B cell (primary cell): Measurements from ENCODE around the gene TFAP2C. TPM values are rescaled to one million over a fixed set of nuclear protein-coding genes. Genes with fewer than 3 reads are reported as not detected.

Source experiments
- ATAC-seq: fragments of 200-7000 bp; cut with Tn5 transposase; one replicate; pipeline ENCODE4 v1.10.0; 2021; ENCODE audit warnings: low read depth, mild to moderate bottlenecking, moderate number of reproducible peaks, moderate library complexity
- CTCF ChIA-PET: fragments of 350-600 bp; sonication (Branson Sonifier 250); formaldehyde crosslinking; loops from one replicate; lab custom pipeline; 2021; ENCODE audit warnings: antibody characterized with exemption, inconsistent platforms; lab: Charles Lee
- POLR2A ChIA-PET: fragments of 350-600 bp; sonication (Branson Sonifier 250); formaldehyde crosslinking; loops from one replicate; lab custom pipeline; 2021; ENCODE audit warnings: antibody characterized with exemption; lab: Charles Lee
- DNase-seq: peaks from one replicate; pipeline ENCODE4 v3.0.0; 2013
- H2AFZ ChIP-seq: 2 replicates; pipeline ENCODE4 v1.6.1; 2012; ENCODE audit warnings: mild to moderate bottlenecking, low read depth, low read length; ENCODE audit not compliant: insufficient read depth, poor library complexity, severe bottlenecking
- H3K27ac ChIP-seq, 2 donors: 1 replicate in 1 of 2; 2 replicates in 1 of 2; pipeline ENCODE4 v1.5.1; 2012 to 2013; ENCODE audit warnings: low read length in 2 of 2, mild to moderate bottlenecking in 2 of 2, moderate library complexity in 1 of 2
- H3K27me3 ChIP-seq, 4 experiments: fragments of 200-600 bp in 1 of 4; sonication (generic) in 1 of 4; replicated peaks in 1 of 4; 1 replicate in 2 of 4; 2 replicates in 2 of 4; pipeline versions ENCODE4 v1.6.1 to v1.7.0; 2013 to 2016; ENCODE audit warnings: low read length in 3 of 4, mild to moderate bottlenecking in 2 of 4, mixed read lengths in 1 of 4, moderate library complexity in 1 of 4; ENCODE audit not compliant: insufficient read depth in 4 of 4, control insufficient read depth in 3 of 4; ENCODE audit errors: control extremely low read depth in 1 of 4
- H3K36me3 ChIP-seq, 2 experiments: replicated peaks in 1 of 2; 1 replicate in 1 of 2; 2 replicates in 1 of 2; pipeline versions ENCODE4 v1.6.1 to v1.7.1; 2013; ENCODE audit warnings: low read length in 1 of 2; ENCODE audit not compliant: insufficient read depth in 2 of 2, control insufficient read depth in 1 of 2; ENCODE audit errors: control extremely low read depth in 1 of 2, extremely low read depth in 1 of 2
- H3K4me1 ChIP-seq, 2 donors: fragments of 200-600 bp in 1 of 2; sonication (generic) in 1 of 2; 1 replicate in 1 of 2; 2 replicates in 1 of 2; pipeline versions ENCODE4 v1.5.1 to v1.6.1; 2013 to 2017; ENCODE audit warnings: low read length in 2 of 2; ENCODE audit not compliant: control insufficient read depth in 2 of 2, insufficient read depth in 2 of 2
- H3K4me2 ChIP-seq: replicated peaks from 2 replicates; pipeline ENCODE3; 2012; ENCODE audit warnings: mild to moderate bottlenecking, low read depth, low read length; ENCODE audit not compliant: poor library complexity, severe bottlenecking
- H3K4me3 ChIP-seq, 5 experiments: fragments of 200-600 bp in 1 of 5; sonication (generic) in 1 of 5; 1 replicate in 3 of 5; 2 replicates in 2 of 5; pipeline versions ENCODE4 v1.5.1 to v1.7.0; 2011 to 2016; ENCODE audit warnings: low read length in 4 of 5, mild to moderate bottlenecking in 4 of 5, low read depth in 2 of 5, control low read depth in 1 of 5, moderate library complexity in 1 of 5; ENCODE audit not compliant: insufficient read depth in 1 of 5; ENCODE audit errors: control extremely low read depth in 1 of 5, extremely low read depth in 1 of 5
- H3K79me2 ChIP-seq: fragments of 200-600 bp; sonication (generic); one replicate; pipeline ENCODE4 v1.6.0; 2016; ENCODE audit warnings: low read length; ENCODE audit not compliant: control insufficient read depth, insufficient read depth
- H3K9ac ChIP-seq: fragments of 200-600 bp; sonication (generic); 2 replicates; pipeline ENCODE4 v1.6.1; 2017; ENCODE audit warnings: mild to moderate bottlenecking, low read length, moderate library complexity
- H3K9me3 ChIP-seq, 3 donors: one replicate each; pipeline versions ENCODE4 v1.6.1 to v1.7.1; 2013; ENCODE audit warnings: low read length in 2 of 3; ENCODE audit not compliant: control insufficient read depth in 2 of 3, insufficient read depth in 1 of 3; ENCODE audit errors: control extremely low read depth in 1 of 3
- H4K20me1 ChIP-seq: 2 replicates; pipeline ENCODE4 v1.6.0; 2012; ENCODE audit warnings: mild to moderate bottlenecking, low read length; ENCODE audit not compliant: insufficient read depth, control insufficient read depth, poor library complexity, severe bottlenecking
- H3K27ac Mint-ChIP-seq: one replicate; pipeline ENCODE4 v1.8.0; 2021; ENCODE audit warnings: mixed read lengths
- H3K27me3 Mint-ChIP-seq: one replicate; pipeline ENCODE4 v1.8.0; 2021; ENCODE audit warnings: mixed read lengths
- H3K4me1 Mint-ChIP-seq: one replicate; pipeline ENCODE4 v1.8.0; 2021; ENCODE audit warnings: mixed read lengths
- H3K4me3 Mint-ChIP-seq: one replicate; pipeline ENCODE4 v1.8.0; 2021; ENCODE audit warnings: mixed read lengths
- H3K9me3 Mint-ChIP-seq: one replicate; pipeline ENCODE4 v1.8.0; 2022; ENCODE audit warnings: mixed read lengths; ENCODE audit not compliant: insufficient read depth
- EZH2 ChIP-seq: IDR thresholded peaks from 2 replicates; pipeline ENCODE4 v1.6.1; 2012; ENCODE audit warnings: borderline replicate concordance, low read depth, mild to moderate bottlenecking, moderate library complexity, low read length; ENCODE audit not compliant: insufficient read depth, poor library complexity, severe bottlenecking
- WGBS: methylation state at CpG from one replicate; pipeline ENCODE4 v1.1.5; 2013; ENCODE audit warnings: missing lambda C conversion rate; ENCODE audit not compliant: insufficient coverage; 5-methylcytosine and 5-hydroxymethylcytosine counted together
- intact Hi-C: fragments of 100-400 bp; cut with micrococcal nuclease; formaldehyde crosslinking; loops from one replicate; pipeline ENCODE4 v1.10.0; 2022
- polyA plus RNA-seq: library from polyadenylated mRNA; depleted of rRNA; stranded (reverse); fragments of >200 nt; gene quantifications from 2 replicates; pipeline ENCODE4 v1.2.3, GENCODE V29; 2012
- total RNA-seq, 2 donors: library from RNA; stranded (reverse); fragments of 120-200 nt in 1 of 2; gene quantifications; 1 replicate in 1 of 2; 2 replicates in 1 of 2; pipeline versions ENCODE4 v1.2.3 to v1.2.4, GENCODE V29; 2013 to 2022
- TF ChIP-seq, protein P1 (sequence below): fragments of 200-600 bp; IDR thresholded peaks from one replicate; pipeline ENCODE4 v1.8.0; 2022; ENCODE audit warnings: antibody characterized with exemption, mild to moderate bottlenecking

Gene TFAP2C
- total and polyA plus RNA-seq, 2 donors (not counting 1 experiment from before 2014, with no cell fraction given) = not detected

DNA sequence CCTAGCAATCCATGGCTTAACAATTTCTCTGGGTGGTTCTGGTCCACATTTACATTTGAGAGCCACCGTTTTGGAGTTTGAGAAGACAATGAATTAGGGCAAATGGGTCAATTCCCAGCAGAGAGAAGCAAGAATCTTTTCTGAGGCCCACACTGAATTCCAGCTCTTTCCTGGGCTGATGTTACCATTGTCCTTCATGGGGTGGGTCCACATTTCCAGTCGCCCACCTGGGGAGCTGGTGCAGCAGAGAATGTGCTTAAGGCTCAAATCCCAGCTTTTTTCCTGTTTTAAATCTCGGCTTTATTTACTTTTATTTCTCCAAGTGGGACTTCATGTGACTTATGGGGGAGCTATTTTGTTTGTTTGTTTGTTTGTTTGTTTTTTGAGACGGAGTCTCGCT lies 44.2 kb upstream of the TFAP2C start:
- H4K20me1 ChIP-seq = no peaks in the 10 kb centered on the region
- no peak overlapping the region for H2AFZ ChIP-seq
- peaks cover 3% of the 10 kb centered on the region for H3K27me3 Mint-ChIP-seq
- TF ChIP-seq EZH2 = no peak
- TF ChIP-seq, protein P1, sequence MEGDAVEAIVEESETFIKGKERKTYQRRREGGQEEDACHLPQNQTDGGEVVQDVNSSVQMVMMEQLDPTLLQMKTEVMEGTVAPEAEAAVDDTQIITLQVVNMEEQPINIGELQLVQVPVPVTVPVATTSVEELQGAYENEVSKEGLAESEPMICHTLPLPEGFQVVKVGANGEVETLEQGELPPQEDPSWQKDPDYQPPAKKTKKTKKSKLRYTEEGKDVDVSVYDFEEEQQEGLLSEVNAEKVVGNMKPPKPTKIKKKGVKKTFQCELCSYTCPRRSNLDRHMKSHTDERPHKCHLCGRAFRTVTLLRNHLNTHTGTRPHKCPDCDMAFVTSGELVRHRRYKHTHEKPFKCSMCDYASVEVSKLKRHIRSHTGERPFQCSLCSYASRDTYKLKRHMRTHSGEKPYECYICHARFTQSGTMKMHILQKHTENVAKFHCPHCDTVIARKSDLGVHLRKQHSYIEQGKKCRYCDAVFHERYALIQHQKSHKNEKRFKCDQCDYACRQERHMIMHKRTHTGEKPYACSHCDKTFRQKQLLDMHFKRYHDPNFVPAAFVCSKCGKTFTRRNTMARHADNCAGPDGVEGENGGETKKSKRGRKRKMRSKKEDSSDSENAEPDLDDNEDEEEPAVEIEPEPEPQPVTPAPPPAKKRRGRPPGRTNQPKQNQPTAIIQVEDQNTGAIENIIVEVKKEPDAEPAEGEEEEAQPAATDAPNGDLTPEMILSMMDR = no peak
- no peak overlapping the region for H3K27ac ChIP-seq
- 97% methylated on average over 4 of the region's 5 CpGs for whole genome bisulfite sequencing
- H3K36me3 ChIP-seq = no peaks in the 10 kb centered on the region
- ATAC-seq (no peak), DNase-seq (no peak)
- no peak overlapping the region for H3K9ac ChIP-seq
- no peaks in the 10 kb centered on the region for H3K4me1 Mint-ChIP-seq
- no peak overlapping the region for H3K4me3 Mint-ChIP-seq
- intact Hi-C loops = no loop called here
- H3K27me3 ChIP-seq = no peaks in the 10 kb centered on the region
- no peak overlapping the region for H3K27ac Mint-ChIP-seq
- CTCF ChIA-PET = no interaction called here
- no peak overlapping the region for H3K4me3 ChIP-seq
- no peaks in the 10 kb centered on the region for H3K79me2 ChIP-seq
- no peaks in the 10 kb centered on the region for H3K4me1 ChIP-seq
- no peak overlapping the region for H3K4me2 ChIP-seq
- POLR2A ChIA-PET = no interaction called here
- H3K9me3 ChIP-seq = no peaks in the 10 kb centered on the region
- H3K9me3 Mint-ChIP-seq = no peaks in the 10 kb centered on the region

GRCh38 chr20:56587307-56588041 lies 41.6 kb upstream of the TFAP2C start:
- H4K20me1 ChIP-seq = no peaks in the 10 kb centered on the region
- Mint-ChIP-seq H3K9me3 (no peaks in the 10 kb centered on the region), H3K4me1 (no peaks in the 10 kb centered on the region), H3K4me3 (no peak overlapping the region), H3K27me3 (peaks cover 3% of the 10 kb centered on the region), H3K27ac (no peak overlapping the region)
- H3K9ac ChIP-seq = no peak overlapping the region
- no peak for ATAC-seq
- no peaks in the 10 kb centered on the region for H3K9me3 ChIP-seq
- H3K4me1 ChIP-seq = no peaks in the 10 kb centered on the region
- TF ChIP-seq EZH2 = no peak
- TF ChIP-seq, protein P1 = no peak
- no peak overlapping the region for H3K4me3 ChIP-seq
- intact Hi-C loops = no loop called here
- no peaks in the 10 kb centered on the region for H3K36me3 ChIP-seq
- no peak overlapping the region for H2AFZ ChIP-seq
- H3K27me3 ChIP-seq = no peaks in the 10 kb centered on the region
- ChIA-PET POLR2A (interaction anchor here (0.6 kb wide), 1 partner anchor 9 kb away, joined by 6 read pairs; no protein-coding TSS in a partner anchor), CTCF (no interaction called here)
- DNase-seq = no peak
- WGBS = 80% methylated on average over 2 of the region's 7 CpGs
- H3K79me2 ChIP-seq = no peaks in the 10 kb centered on the region
- H3K27ac ChIP-seq = no peak overlapping the region
- H3K4me2 ChIP-seq = no peak overlapping the region
